GM12873 (cell line): Measurements from ENCODE around the gene TF.

Source experiments
- TF ChIP-seq, protein P1 (sequence below): IDR thresholded peaks from 2 replicates; pipeline ENCODE4 v1.5.1; 2012; ENCODE audit warnings: low read depth, mild to moderate bottlenecking, moderate library complexity, low read length, control low read depth; ENCODE audit not compliant: insufficient read depth; ENCODE audit errors: missing control alignments

Gene TF

DNA sequence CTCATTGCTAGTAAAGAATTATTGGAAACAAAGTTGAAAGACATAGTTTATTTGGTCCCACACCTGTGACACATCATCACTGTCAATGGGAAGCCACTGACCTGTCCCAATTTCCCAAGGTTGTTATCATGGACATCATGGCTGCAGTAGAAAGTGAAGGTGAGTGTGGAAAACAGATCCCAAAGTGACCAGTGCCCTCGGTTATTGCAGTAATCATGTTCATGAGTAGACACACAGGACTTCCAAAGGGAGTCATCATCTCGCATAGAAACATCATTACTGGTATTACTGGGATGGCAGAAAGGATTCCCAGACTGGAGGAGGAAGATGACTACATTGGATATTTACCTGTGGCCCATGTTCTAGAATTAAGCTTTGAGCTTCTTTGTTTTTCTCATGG, 14.7 kb downstream of the TF start:
- TF ChIP-seq, protein P1, sequence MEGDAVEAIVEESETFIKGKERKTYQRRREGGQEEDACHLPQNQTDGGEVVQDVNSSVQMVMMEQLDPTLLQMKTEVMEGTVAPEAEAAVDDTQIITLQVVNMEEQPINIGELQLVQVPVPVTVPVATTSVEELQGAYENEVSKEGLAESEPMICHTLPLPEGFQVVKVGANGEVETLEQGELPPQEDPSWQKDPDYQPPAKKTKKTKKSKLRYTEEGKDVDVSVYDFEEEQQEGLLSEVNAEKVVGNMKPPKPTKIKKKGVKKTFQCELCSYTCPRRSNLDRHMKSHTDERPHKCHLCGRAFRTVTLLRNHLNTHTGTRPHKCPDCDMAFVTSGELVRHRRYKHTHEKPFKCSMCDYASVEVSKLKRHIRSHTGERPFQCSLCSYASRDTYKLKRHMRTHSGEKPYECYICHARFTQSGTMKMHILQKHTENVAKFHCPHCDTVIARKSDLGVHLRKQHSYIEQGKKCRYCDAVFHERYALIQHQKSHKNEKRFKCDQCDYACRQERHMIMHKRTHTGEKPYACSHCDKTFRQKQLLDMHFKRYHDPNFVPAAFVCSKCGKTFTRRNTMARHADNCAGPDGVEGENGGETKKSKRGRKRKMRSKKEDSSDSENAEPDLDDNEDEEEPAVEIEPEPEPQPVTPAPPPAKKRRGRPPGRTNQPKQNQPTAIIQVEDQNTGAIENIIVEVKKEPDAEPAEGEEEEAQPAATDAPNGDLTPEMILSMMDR, result no peak

DNA sequence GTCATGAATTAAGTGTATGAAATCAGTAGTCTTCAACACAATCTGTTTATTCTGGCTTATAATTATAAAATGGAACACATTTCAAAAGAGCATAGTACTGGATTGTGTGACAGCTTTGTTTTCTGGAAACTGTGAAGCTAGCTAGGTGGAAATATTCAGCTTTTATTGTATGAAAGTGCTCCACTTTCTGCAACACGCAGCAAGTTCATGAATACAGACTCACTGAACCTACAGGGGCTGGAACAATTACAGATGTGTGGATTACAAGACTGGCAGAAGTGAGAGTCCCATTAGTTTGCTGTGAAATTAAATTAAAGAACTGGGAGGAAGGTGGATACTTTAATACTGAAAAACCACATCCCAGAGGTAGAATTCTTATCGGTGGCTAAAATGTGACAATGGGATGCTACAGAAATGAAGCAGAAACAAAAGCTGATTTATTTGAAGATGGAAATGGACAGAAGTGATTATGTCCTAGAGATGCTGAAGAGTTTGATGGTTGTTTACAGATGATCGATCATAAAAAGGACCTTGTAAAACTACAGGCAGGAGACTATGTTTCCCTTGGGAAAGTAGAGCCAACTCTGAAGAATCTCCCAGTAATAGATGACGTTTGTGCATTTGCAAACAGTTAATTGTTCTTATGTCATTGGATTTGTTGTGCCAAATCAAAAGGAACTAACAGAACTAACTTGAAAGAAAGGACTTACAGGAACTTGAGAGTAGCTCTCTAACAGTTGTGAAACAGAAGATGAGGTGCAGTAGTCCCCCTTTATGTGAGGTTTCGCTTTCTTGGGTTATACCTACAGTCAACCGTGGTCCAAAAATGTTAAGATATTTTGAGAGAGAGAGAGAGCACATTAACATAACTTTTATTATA, 15.7 kb downstream of the TF start:
- TF ChIP-seq, protein P1, result no peak

DNA sequence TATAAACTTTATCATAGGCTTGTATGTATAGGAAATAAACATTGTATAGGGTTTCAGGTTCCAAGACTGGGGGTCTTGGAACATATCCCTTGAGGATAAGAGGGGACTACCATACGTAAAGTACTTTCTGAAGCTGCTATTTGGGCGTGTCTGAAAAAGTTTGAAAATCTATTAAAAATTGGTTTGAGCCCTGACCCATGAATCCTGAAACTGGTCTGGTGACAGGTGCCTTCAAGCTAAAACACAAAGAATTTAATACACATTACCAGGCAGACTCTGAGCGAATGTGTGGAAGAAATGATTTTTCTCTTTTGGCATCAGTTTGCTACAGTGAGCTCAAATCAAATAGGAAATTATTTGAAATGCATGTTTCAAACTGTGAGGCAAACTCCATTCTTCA, 16.3 kb downstream of the TF start:
- TF ChIP-seq, protein P1, result no peak

DNA sequence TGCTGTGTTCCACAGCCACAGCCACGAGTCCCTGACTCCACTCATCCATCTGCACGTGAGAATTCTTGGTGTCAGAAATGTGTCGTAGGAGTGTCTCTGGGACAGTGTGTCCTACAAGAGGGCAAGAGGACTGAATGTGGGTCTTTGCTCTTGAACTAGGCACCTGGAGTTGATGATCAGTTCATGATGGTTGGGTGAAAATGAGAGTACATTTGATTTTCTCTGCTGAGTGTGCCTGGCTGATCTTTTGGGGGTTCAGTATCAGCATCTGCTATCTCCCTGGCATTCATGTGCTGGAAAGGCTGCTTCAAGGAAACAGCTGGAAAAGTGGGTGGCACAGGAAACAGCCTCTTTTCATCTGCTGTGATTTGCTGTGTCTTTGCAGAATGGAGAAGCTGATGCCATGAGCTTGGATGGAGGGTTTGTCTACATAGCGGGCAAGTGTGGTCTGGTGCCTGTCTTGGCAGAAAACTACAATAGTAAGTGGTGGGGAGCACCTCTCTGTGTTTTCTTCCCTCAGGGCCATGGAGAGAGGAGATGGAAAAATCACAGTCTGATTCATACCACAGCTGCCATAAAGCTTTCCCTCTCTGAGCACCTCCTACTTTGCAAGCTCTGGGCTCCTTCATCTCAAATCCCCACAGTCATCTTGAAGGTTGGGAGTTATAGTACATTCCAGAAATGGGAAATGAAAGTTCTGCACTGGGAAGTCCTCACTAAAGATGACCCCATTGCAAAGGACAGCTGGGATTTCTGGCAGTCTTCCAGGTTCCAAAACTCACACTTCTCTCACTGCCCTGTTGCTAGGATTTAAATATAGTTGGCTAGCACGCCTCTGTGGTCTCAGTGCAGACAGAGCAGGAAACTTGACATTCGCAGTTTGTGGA, 17.8 kb downstream of the TF start:
- TF ChIP-seq, protein P1, result no peak

DNA sequence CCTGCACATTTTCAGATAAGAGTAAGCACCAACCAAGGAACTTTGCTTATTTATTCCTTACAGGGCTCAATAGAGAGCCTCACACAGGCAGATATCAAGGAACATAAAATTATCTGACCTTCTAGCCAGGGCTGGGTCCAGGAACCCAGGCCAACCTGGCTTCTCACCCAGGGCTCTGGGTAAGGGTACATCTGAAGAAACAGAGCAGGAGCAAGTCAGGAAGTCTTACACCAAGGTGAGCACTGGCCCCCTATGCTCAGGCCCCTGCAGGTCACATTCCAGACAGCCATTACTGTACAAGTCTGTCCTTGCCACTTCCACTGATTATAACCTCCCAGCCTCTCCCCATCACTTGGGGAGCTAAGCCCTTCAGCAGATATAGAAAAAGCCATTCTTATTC, 19.1 kb downstream of the TF start:
- TF ChIP-seq, protein P1, result no peak

DNA sequence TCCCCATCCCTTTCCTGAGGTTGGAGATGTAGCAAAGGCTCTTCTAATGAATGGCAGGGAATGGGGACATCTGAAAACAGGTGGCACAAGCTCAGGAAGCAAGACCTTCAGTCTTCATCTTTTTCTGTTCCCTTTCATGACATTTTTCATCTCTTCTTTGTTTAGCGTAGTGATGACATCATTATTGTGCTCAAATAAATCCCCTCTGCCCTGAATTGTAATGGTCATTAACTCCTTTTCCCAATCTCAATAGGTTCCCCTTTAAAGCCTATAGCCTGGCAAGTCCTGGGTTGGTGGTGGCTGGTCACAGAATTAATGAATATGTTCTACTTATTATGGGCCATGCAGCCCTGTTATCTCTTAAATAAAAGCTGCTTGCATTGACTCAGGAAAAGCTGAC, 21.4 kb downstream of the TF start:
- TF ChIP-seq, protein P1, result no peak

DNA sequence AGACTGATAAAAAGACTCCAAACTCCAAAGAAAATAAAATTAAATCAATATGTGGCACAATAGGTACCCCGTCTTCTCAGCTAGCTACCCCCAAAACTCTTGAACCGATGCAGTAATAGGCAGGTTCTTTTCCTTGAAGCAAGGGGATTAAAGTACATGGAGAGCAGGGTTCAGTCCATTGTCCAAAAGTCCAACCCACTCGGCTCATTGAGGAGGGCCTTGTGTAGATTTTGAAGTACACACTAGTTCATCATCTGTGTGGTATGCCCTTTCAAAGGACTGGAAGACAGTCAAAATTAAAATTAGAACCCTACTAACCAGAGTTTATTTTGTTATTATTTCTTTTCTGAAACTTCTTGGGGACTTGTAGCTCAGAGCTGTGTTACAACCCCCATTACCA, 23.3 kb downstream of the TF start:
- TF ChIP-seq, protein P1, result no peak
